ENCODE data around the gene ATP6AP1.

DNA sequence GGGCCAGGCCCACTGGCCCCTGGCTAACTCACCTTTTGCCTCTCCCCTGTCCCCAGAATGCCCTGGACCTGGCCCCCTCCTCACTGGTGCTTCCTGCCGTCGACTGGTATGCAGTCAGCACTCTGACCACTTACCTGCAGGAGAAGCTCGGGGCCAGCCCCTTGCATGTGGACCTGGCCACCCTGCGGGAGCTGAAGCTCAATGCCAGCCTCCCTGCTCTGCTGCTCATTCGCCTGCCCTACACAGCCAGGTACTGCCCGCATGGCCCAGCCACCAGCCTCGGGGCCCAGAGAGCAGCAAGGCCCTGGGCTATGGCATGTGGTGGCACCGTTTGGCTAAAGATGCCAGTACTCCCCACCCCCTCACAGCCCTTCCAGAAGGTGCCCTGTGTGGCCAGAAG is 3.7 kb downstream of the ATP6AP1 start:
- TF ChIP-seq, protein P1, sequence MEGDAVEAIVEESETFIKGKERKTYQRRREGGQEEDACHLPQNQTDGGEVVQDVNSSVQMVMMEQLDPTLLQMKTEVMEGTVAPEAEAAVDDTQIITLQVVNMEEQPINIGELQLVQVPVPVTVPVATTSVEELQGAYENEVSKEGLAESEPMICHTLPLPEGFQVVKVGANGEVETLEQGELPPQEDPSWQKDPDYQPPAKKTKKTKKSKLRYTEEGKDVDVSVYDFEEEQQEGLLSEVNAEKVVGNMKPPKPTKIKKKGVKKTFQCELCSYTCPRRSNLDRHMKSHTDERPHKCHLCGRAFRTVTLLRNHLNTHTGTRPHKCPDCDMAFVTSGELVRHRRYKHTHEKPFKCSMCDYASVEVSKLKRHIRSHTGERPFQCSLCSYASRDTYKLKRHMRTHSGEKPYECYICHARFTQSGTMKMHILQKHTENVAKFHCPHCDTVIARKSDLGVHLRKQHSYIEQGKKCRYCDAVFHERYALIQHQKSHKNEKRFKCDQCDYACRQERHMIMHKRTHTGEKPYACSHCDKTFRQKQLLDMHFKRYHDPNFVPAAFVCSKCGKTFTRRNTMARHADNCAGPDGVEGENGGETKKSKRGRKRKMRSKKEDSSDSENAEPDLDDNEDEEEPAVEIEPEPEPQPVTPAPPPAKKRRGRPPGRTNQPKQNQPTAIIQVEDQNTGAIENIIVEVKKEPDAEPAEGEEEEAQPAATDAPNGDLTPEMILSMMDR (conservative IDR thresholded peaks at IDR 0.05; ENCODE audit: low read depth in 2 of 2), result no peak
- TF ChIP-seq STAT1 (IDR thresholded peaks at IDR 0.05; ENCODE audit: unreplicated experiment) (no peak), POLR2AphosphoS5 (IDR thresholded peaks at IDR 0.05; ENCODE audit: low read depth) (no peak), EZH2phosphoT487 (IDR thresholded peaks at IDR 0.05; ENCODE audit: unreplicated experiment) (no peak), JUNB (IDR thresholded peaks at IDR 0.05; ENCODE audit: unreplicated experiment) (no peak), NANOG (IDR thresholded peaks at IDR 0.05; ENCODE audit: borderline replicate concordance) (no peak), EZH2 (IDR thresholded peaks at IDR 0.05; ENCODE audit: low read depth, unreplicated experiment) (no peak), ZNF114 (CRISPR knock-in tag; IDR thresholded peaks at IDR 0.05) (no peak), ZNF331 (CRISPR knock-in tag; IDR thresholded peaks at IDR 0.05; ENCODE audit: low read depth) (no peak), CREB1 (CRISPR knock-in tag; IDR thresholded peaks at IDR 0.05; ENCODE audit: low read depth) (no peak)
- TF ChIP-seq, protein P2, sequence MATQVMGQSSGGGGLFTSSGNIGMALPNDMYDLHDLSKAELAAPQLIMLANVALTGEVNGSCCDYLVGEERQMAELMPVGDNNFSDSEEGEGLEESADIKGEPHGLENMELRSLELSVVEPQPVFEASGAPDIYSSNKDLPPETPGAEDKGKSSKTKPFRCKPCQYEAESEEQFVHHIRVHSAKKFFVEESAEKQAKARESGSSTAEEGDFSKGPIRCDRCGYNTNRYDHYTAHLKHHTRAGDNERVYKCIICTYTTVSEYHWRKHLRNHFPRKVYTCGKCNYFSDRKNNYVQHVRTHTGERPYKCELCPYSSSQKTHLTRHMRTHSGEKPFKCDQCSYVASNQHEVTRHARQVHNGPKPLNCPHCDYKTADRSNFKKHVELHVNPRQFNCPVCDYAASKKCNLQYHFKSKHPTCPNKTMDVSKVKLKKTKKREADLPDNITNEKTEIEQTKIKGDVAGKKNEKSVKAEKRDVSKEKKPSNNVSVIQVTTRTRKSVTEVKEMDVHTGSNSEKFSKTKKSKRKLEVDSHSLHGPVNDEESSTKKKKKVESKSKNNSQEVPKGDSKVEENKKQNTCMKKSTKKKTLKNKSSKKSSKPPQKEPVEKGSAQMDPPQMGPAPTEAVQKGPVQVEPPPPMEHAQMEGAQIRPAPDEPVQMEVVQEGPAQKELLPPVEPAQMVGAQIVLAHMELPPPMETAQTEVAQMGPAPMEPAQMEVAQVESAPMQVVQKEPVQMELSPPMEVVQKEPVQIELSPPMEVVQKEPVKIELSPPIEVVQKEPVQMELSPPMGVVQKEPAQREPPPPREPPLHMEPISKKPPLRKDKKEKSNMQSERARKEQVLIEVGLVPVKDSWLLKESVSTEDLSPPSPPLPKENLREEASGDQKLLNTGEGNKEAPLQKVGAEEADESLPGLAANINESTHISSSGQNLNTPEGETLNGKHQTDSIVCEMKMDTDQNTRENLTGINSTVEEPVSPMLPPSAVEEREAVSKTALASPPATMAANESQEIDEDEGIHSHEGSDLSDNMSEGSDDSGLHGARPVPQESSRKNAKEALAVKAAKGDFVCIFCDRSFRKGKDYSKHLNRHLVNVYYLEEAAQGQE (IDR thresholded peaks at IDR 0.05; ENCODE audit: unreplicated experiment), result no peak
- TF ChIP-seq, protein P3, sequence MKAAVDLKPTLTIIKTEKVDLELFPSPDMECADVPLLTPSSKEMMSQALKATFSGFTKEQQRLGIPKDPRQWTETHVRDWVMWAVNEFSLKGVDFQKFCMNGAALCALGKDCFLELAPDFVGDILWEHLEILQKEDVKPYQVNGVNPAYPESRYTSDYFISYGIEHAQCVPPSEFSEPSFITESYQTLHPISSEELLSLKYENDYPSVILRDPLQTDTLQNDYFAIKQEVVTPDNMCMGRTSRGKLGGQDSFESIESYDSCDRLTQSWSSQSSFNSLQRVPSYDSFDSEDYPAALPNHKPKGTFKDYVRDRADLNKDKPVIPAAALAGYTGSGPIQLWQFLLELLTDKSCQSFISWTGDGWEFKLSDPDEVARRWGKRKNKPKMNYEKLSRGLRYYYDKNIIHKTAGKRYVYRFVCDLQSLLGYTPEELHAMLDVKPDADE (IDR thresholded peaks at IDR 0.05), result no peak
- TF ChIP-seq, protein P4, sequence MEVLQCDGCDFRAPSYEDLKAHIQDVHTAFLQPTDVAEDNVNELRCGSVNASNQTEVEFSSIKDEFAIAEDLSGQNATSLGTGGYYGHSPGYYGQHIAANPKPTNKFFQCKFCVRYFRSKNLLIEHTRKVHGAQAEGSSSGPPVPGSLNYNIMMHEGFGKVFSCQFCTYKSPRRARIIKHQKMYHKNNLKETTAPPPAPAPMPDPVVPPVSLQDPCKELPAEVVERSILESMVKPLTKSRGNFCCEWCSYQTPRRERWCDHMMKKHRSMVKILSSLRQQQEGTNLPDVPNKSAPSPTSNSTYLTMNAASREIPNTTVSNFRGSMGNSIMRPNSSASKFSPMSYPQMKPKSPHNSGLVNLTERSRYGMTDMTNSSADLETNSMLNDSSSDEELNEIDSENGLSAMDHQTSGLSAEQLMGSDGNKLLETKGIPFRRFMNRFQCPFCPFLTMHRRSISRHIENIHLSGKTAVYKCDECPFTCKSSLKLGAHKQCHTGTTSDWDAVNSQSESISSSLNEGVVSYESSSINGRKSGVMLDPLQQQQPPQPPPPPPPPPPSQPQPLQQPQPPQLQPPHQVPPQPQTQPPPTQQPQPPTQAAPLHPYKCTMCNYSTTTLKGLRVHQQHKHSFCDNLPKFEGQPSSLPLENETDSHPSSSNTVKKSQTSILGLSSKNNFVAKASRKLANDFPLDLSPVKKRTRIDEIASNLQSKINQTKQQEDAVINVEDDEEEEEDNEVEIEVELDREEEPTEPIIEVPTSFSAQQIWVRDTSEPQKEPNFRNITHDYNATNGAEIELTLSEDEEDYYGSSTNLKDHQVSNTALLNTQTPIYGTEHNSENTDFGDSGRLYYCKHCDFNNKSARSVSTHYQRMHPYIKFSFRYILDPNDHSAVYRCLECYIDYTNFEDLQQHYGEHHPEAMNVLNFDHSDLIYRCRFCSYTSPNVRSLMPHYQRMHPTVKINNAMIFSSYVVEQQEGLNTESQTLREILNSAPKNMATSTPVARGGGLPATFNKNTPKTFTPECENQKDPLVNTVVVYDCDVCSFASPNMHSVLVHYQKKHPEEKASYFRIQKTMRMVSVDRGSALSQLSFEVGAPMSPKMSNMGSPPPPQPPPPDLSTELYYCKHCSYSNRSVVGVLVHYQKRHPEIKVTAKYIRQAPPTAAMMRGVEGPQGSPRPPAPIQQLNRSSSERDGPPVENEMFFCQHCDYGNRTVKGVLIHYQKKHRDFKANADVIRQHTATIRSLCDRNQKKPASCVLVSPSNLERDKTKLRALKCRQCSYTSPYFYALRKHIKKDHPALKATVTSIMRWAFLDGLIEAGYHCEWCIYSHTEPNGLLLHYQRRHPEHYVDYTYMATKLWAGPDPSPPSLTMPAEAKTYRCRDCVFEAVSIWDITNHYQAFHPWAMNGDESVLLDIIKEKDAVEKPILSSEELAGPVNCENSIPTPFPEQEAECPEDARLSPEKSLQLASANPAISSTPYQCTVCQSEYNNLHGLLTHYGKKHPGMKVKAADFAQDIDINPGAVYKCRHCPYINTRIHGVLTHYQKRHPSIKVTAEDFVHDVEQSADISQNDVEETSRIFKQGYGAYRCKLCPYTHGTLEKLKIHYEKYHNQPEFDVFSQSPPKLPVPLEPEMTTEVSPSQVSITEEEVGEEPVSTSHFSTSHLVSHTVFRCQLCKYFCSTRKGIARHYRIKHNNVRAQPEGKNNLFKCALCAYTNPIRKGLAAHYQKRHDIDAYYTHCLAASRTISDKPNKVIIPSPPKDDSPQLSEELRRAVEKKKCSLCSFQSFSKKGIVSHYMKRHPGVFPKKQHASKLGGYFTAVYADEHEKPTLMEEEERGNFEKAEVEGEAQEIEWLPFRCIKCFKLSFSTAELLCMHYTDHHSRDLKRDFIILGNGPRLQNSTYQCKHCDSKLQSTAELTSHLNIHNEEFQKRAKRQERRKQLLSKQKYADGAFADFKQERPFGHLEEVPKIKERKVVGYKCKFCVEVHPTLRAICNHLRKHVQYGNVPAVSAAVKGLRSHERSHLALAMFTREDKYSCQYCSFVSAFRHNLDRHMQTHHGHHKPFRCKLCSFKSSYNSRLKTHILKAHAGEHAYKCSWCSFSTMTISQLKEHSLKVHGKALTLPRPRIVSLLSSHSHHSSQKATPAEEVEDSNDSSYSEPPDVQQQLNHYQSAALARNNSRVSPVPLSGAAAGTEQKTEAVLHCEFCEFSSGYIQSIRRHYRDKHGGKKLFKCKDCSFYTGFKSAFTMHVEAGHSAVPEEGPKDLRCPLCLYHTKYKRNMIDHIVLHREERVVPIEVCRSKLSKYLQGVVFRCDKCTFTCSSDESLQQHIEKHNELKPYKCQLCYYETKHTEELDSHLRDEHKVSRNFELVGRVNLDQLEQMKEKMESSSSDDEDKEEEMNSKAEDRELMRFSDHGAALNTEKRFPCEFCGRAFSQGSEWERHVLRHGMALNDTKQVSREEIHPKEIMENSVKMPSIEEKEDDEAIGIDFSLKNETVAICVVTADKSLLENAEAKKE (CRISPR knock-in tag; IDR thresholded peaks at IDR 0.05), result no peak
